H1 (cell line): ENCODE data around the gene PPP2R2B. TPM values are rescaled to one million over a fixed set of nuclear protein-coding genes. Genes with fewer than 3 reads are reported as not detected.

ENCODE experiments used
- RAD21 ChIP-seq, 2 experiments: IDR thresholded peaks in 1 of 2; conservative IDR thresholded peaks in 1 of 2; 2 replicates each; pipeline ENCODE4 v1.6.1; 2011; ENCODE audit warnings: low read depth in 2 of 2, low read length in 2 of 2, improper control_type of control experiment in 1 of 2, inconsistent platforms in 1 of 2, mild to moderate bottlenecking in 1 of 2, moderate library complexity in 1 of 2
- polyA plus RNA-seq, 7 experiments: library from polyadenylated mRNA; depleted of rRNA in 3 of 7; stranded (reverse) in 5 of 7; unstranded in 2 of 7; fragments of >200 nt in 5 of 7; fragments of 200-250 nt in 2 of 7; gene quantifications; 1 replicate in 5 of 7; 2 replicates in 1 of 7; 4 replicates in 1 of 7; pipeline versions ENCODE4 v1.2.1 to v1.2.3, GENCODE V29; 2011 to 2013; ENCODE audit warnings: missing spikeins in 2 of 7, mixed read lengths in 2 of 7
- total RNA-seq: library from RNA; stranded (reverse); fragmentation: NEBNext Ultra II Directional; extraction: Animal tissue kit (Norgen Biotek cat#: 25700); gene quantifications from 2 replicates; pipeline ENCODE4 v1.2.1, GENCODE V29; 2021

Gene PPP2R2B
- total and polyA plus RNA-seq, 2 of the 8 experiments (the other 6 are each of a cell fraction or from before 2014, with no cell fraction given) = 21.1 to 37.1 TPM

- no peak for TF ChIP-seq RAD21 (IDR thresholded peaks at IDR 0.05 in 1 of 2, conservative IDR thresholded peaks at IDR 0.05 in 1 of 2; ENCODE audit: low read depth in 2 of 2, low read length in 2 of 2)
- TF ChIP-seq, all 59 proteins: peak for 0
Observed at GRCh38 chr5:146924132-146924531, 45.6 kb upstream of the PPP2R2B start (continued).
